Duodenal mucosa (tissue), 2 donors: Measurements from ENCODE around the gene ARGLU1.

Experiments used
- H3K27ac ChIP-seq: one replicate; pipeline ENCODE4 v1.7.0; 2013; ENCODE audit warnings: low read depth, low read length
- H3K27me3 ChIP-seq, 2 donors: one replicate each; pipeline ENCODE4 v1.7.0; 2013; ENCODE audit warnings: low read length in 2 of 2, control low read depth in 1 of 2; ENCODE audit not compliant: insufficient read depth in 2 of 2, control insufficient read depth in 1 of 2
- H3K36me3 ChIP-seq, 2 donors: one replicate each; pipeline ENCODE4 v1.7.0; 2013; ENCODE audit warnings: low read length in 2 of 2, control low read depth in 1 of 2; ENCODE audit not compliant: insufficient read depth in 2 of 2, control insufficient read depth in 1 of 2
- H3K4me1 ChIP-seq, 2 donors: one replicate each; pipeline ENCODE4 v1.7.0; 2013; ENCODE audit warnings: low read length in 2 of 2, control low read depth in 1 of 2; ENCODE audit not compliant: insufficient read depth in 2 of 2, control insufficient read depth in 1 of 2
- H3K4me3 ChIP-seq, 2 donors: one replicate each; pipeline ENCODE4 v1.7.0; 2013; ENCODE audit warnings: low read length in 2 of 2, low read depth in 1 of 2
- H3K9ac ChIP-seq, 2 donors: one replicate each; pipeline ENCODE4 v1.7.0; 2013; ENCODE audit warnings: low read length in 2 of 2, low read depth in 1 of 2
- H3K9me3 ChIP-seq, 2 donors: one replicate each; pipeline ENCODE4 v1.7.0; 2013; ENCODE audit warnings: low read length in 2 of 2, control low read depth in 1 of 2; ENCODE audit not compliant: control insufficient read depth in 1 of 2

Gene ARGLU1

GRCh38 chr13:106533943-106534638 lies 33.8 kb downstream of the ARGLU1 start:
- H3K9ac ChIP-seq, result peak overlapping the region; percentile 84 to 85
- H3K4me1 ChIP-seq, result peaks cover 12 to 22% of the 10 kb centered on the region in 2 donors

GRCh38 chr13:106533101-106533942 lies 34.6 kb downstream of the ARGLU1 start:
- peak overlapping the region; percentile 79 to 85 for H3K4me3 ChIP-seq
- no peaks in the 10 kb centered on the region for H3K9me3 ChIP-seq
- H3K4me1 ChIP-seq, result peaks cover 12 to 22% of the 10 kb centered on the region in 2 donors
- no peaks in the 10 kb centered on the region for H3K36me3 ChIP-seq
- H3K27me3 ChIP-seq, result no peaks in the 10 kb centered on the region
- peak overlapping the region; percentile 84 to 85 for H3K9ac ChIP-seq
- H3K27ac ChIP-seq, result peak overlapping the region; percentile 33

More at GRCh38 chr13:106533943-106534638, 33.8 kb downstream of the ARGLU1 start:
- no peaks in the 10 kb centered on the region for H3K9me3 ChIP-seq
- peak overlapping the region; percentile 71 to 85 for H3K4me3 ChIP-seq
- H3K36me3 ChIP-seq, result no peaks in the 10 kb centered on the region
- H3K27me3 ChIP-seq, result no peaks in the 10 kb centered on the region
- peak overlapping the region; percentile 33 for H3K27ac ChIP-seq

- H3K9ac ChIP-seq, result peak overlapping the region; percentile 31 to 34
These were observed 35.6 kb downstream of the ARGLU1 start for GRCh38 chr13:106532111-106532929.

GRCh38 chr13:106530980-106531481 lies 36.9 kb downstream of the ARGLU1 start:
- Histone ChIP-seq H3K4me1 (peaks cover 8 to 22% of the 10 kb centered on the region in 2 donors), H3K36me3 (no peaks in the 10 kb centered on the region), H3K4me3 (peak overlapping the region; percentile 18 to 79), H3K27me3 (no peaks in the 10 kb centered on the region), H3K9me3 (no peaks in the 10 kb centered on the region), H3K9ac (peak overlapping the region; percentile 16 to 21), H3K27ac (no peak overlapping the region)

More at GRCh38 chr13:106532111-106532929, 35.6 kb downstream of the ARGLU1 start:
- Histone ChIP-seq H3K4me1 (peaks cover 12 to 22% of the 10 kb centered on the region in 2 donors), H3K27ac (no peak overlapping the region), H3K9me3 (no peaks in the 10 kb centered on the region), H3K27me3 (no peaks in the 10 kb centered on the region), H3K36me3 (no peaks in the 10 kb centered on the region), H3K4me3 (peak overlapping the region; percentile 79 to 85)

GRCh38 chr13:106530171-106530851 lies 37.6 kb downstream of the ARGLU1 start:
- Histone ChIP-seq H3K9ac (peak overlapping the region in 1 of 2 donors; percentile 21), H3K4me3 (peak overlapping the region in 1 of 2 donors; percentile 79), H3K9me3 (no peaks in the 10 kb centered on the region), H3K4me1 (peaks cover 5 to 22% of the 10 kb centered on the region in 2 donors), H3K36me3 (no peaks in the 10 kb centered on the region), H3K27ac (no peak overlapping the region), H3K27me3 (no peaks in the 10 kb centered on the region)

- Histone ChIP-seq H3K27me3 (no peaks in the 10 kb centered on the region), H3K9ac (no peak overlapping the region), H3K9me3 (no peaks in the 10 kb centered on the region), H3K4me1 (peaks cover 5 to 27% of the 10 kb centered on the region in 2 donors), H3K27ac (no peak overlapping the region), H3K36me3 (peaks cover 0 to 3% of the 10 kb centered on the region in 2 donors), H3K4me3 (no peak overlapping the region)
These were observed 38.3 kb downstream of the ARGLU1 start for GRCh38 chr13:106529415-106530170.

GRCh38 chr13:106528718-106529414 lies 39.1 kb downstream of the ARGLU1 start:
- Histone ChIP-seq H3K9ac (no peak overlapping the region), H3K36me3 (peaks cover 0 to 3% of the 10 kb centered on the region in 2 donors), H3K27ac (no peak overlapping the region), H3K9me3 (no peaks in the 10 kb centered on the region), H3K4me3 (no peak overlapping the region), H3K4me1 (peaks cover 5 to 27% of the 10 kb centered on the region in 2 donors), H3K27me3 (no peaks in the 10 kb centered on the region)

- Histone ChIP-seq H3K27me3 (no peaks in the 10 kb centered on the region), H3K4me1 (peaks cover 5 to 27% of the 10 kb centered on the region in 2 donors)
These were observed 40.1 kb downstream of the ARGLU1 start for GRCh38 chr13:106527826-106528225.

More at GRCh38 chr13:106527826-106528225, 40.1 kb downstream of the ARGLU1 start:
- Histone ChIP-seq H3K9ac (no peak overlapping the region), H3K4me3 (no peak overlapping the region), H3K36me3 (peaks cover 0 to 3% of the 10 kb centered on the region in 2 donors), H3K27ac (no peak overlapping the region), H3K9me3 (no peaks in the 10 kb centered on the region)
